ENCODE results near the gene PXMP2.

Gene PXMP2

GRCh38 chr12:132717531-132718387 lies 30.4 kb downstream of the PXMP2 start:
- Histone ChIP-seq H3K4me3 (no peak overlapping the region), H3K27ac (no peak overlapping the region)
- DNase-seq (ENCODE audit: low spot score), result no peak
- no peak for TF ChIP-seq CTCF (IDR thresholded peaks at IDR 0.05)

- no peak for TF ChIP-seq CTCF (IDR thresholded peaks at IDR 0.05)
- Histone ChIP-seq H3K27ac (no peak overlapping the region), H3K4me3 (no peak overlapping the region)
- no peak for DNase-seq (ENCODE audit: low spot score)
Observed at GRCh38 chr12:132718644-132719043, 31.3 kb downstream of the PXMP2 start.

- no peak for DNase-seq (ENCODE audit: low spot score)
- Histone ChIP-seq H3K4me3 (no peak overlapping the region), H3K27ac (no peak overlapping the region)
- no peak for TF ChIP-seq CTCF (IDR thresholded peaks at IDR 0.05)
Observed at GRCh38 chr12:132719141-132719953, 32.0 kb downstream of the PXMP2 start.

GRCh38 chr12:132719954-132720324 lies 32.6 kb downstream of the PXMP2 start:
- TF ChIP-seq CTCF (IDR thresholded peaks at IDR 0.05), result no peak
- Histone ChIP-seq H3K4me3 (no peak overlapping the region), H3K27ac (no peak overlapping the region)
- no peak for DNase-seq (ENCODE audit: low spot score)

GRCh38 chr12:132720606-132721345 lies 33.4 kb downstream of the PXMP2 start:
- no peak overlapping the region for H3K27ac ChIP-seq
- no peak for DNase-seq (ENCODE audit: low spot score)
- H3K4me3 ChIP-seq, result no peak overlapping the region
- TF ChIP-seq CTCF (IDR thresholded peaks at IDR 0.05), result no peak

GRCh38 chr12:132723015-132723763 lies 35.8 kb downstream of the PXMP2 start:
- Histone ChIP-seq H3K27ac (no peak overlapping the region), H3K4me3 (no peak overlapping the region)
- TF ChIP-seq CTCF (IDR thresholded peaks at IDR 0.05), result no peak
- DNase-seq (ENCODE audit: low spot score), result no peak

Measured in coronary artery (tissue), 2 donors.